Stimulated activated naive B cell treated with anti-CD40 and anti-IgM and Interleukin-4, amounts not matched to agents 10 μg/mL and 1 μg/mL and 100 μg/mL, for 72 hours (primary cell): Measurements from ENCODE around the gene ELOA.

Experiments used
- ATAC-seq, 2 donors: fragments of 150-1000 bp; cut with Tn5 transposase; replicated peaks; 2 replicates each; pipeline ENCODE4 v1.10.0; 2021; ENCODE audit warnings: moderate library complexity in 1 of 2
- DNase-seq: peaks from one replicate; pipeline ENCODE4 v3.0.0; 2021
- H3K27ac Mint-ChIP-seq: one replicate; pipeline ENCODE4 v1.8.0; 2022; ENCODE audit warnings: mild to moderate bottlenecking, mixed read lengths
- H3K27me3 Mint-ChIP-seq, 2 donors: one replicate each; pipeline ENCODE4 v1.8.0; 2022; ENCODE audit warnings: mixed read lengths in 2 of 2
- H3K36me3 Mint-ChIP-seq, 2 donors: one replicate each; pipeline ENCODE4 v1.8.0; 2022; ENCODE audit warnings: mixed read lengths in 2 of 2, mild to moderate bottlenecking in 1 of 2
- H3K4me1 Mint-ChIP-seq, 2 donors: one replicate each; pipeline ENCODE4 v1.8.0; 2022; ENCODE audit warnings: mixed read lengths in 2 of 2, mild to moderate bottlenecking in 1 of 2
- H3K4me3 Mint-ChIP-seq, 2 donors: one replicate each; pipeline ENCODE4 v1.8.0; 2022; ENCODE audit warnings: mild to moderate bottlenecking in 2 of 2, mixed read lengths in 2 of 2, moderate library complexity in 1 of 2
- H3K9me3 Mint-ChIP-seq, 2 donors: one replicate each; pipeline ENCODE4 v1.8.0; 2022; ENCODE audit warnings: mixed read lengths in 2 of 2, mild to moderate bottlenecking in 1 of 2

The ELOA gene

GRCh38 chr1:23743287-23744152, at the start of gene ELOA:
TSS of gene ELOA (plus strand) at chr1:23743471. CDS start at chr1:23743504, 33 bp downstream.
- Mint-ChIP-seq H3K9me3 (no peaks in the 10 kb centered on the region), H3K4me3 (peak within 1 kb of the TSS; percentile 92 to 95), H3K36me3 (peaks cover 17 to 21% of the 10 kb centered on the region in 2 donors), H3K27me3 (no peaks in the 10 kb centered on the region), H3K4me1 (peaks cover 34 to 53% of the 10 kb centered on the region in 2 donors), H3K27ac (peak within 1 kb of the TSS; percentile 98)
- ATAC-seq (peak; percentile 92 to 95), DNase-seq (peak; percentile 71)

- no peak for DNase-seq
- H3K4me1 Mint-ChIP-seq = peaks cover 36 to 63% of the 10 kb centered on the region in 2 donors
- no peaks in the 10 kb centered on the region for H3K9me3 Mint-ChIP-seq
- peak overlapping the region; percentile 98 for H3K27ac Mint-ChIP-seq
- H3K36me3 Mint-ChIP-seq = peaks cover 55 to 67% of the 10 kb centered on the region in 2 donors
- H3K4me3 Mint-ChIP-seq = peak overlapping the region; percentile 93 to 97
- no peaks in the 10 kb centered on the region for H3K27me3 Mint-ChIP-seq
- no peak for ATAC-seq
Measured at GRCh38 chr1:23693599-23693998, 49.7 kb upstream of the ELOA start.

- H3K36me3 Mint-ChIP-seq = peaks cover 58 to 72% of the 10 kb centered on the region in 2 donors
- DNase-seq (no peak), ATAC-seq (no peak)
- H3K4me3 Mint-ChIP-seq = peak overlapping the region; percentile 75 to 97
- H3K9me3 Mint-ChIP-seq = no peaks in the 10 kb centered on the region
- no peaks in the 10 kb centered on the region for H3K27me3 Mint-ChIP-seq
- peaks cover 36 to 68% of the 10 kb centered on the region in 2 donors for H3K4me1 Mint-ChIP-seq
- peak overlapping the region; percentile 28 for H3K27ac Mint-ChIP-seq
Measured at GRCh38 chr1:23694371-23694770, 48.9 kb upstream of the ELOA start.

- ATAC-seq (no peak), DNase-seq (no peak)
- H3K9me3 Mint-ChIP-seq = no peaks in the 10 kb centered on the region
- peaks cover 69 to 85% of the 10 kb centered on the region in 2 donors for H3K36me3 Mint-ChIP-seq
- peak overlapping the region; percentile 86 for H3K27ac Mint-ChIP-seq
- H3K4me1 Mint-ChIP-seq = peaks cover 46 to 81% of the 10 kb centered on the region in 2 donors
- no peaks in the 10 kb centered on the region for H3K27me3 Mint-ChIP-seq
- H3K4me3 Mint-ChIP-seq = peak overlapping the region; percentile 75 to 97
Measured at GRCh38 chr1:23695667-23696066, 47.6 kb upstream of the ELOA start.

- H3K9me3 Mint-ChIP-seq = no peaks in the 10 kb centered on the region
- peaks cover 46 to 89% of the 10 kb centered on the region in 2 donors for H3K4me1 Mint-ChIP-seq
- peaks cover 75 to 91% of the 10 kb centered on the region in 2 donors for H3K36me3 Mint-ChIP-seq
- no peaks in the 10 kb centered on the region for H3K27me3 Mint-ChIP-seq
- ATAC-seq (no peak), DNase-seq (no peak)
- no peak overlapping the region for H3K27ac Mint-ChIP-seq
- H3K4me3 Mint-ChIP-seq = peak overlapping the region in 1 of 2 donors; percentile 1
Measured at GRCh38 chr1:23696335-23696989, 46.8 kb upstream of the ELOA start.

- no peak for DNase-seq
- H3K4me1 Mint-ChIP-seq = peaks cover 47 to 79% of the 10 kb centered on the region in 2 donors
- no peak overlapping the region for H3K27ac Mint-ChIP-seq
Measured at GRCh38 chr1:23698466-23698865, 44.8 kb upstream of the ELOA start.

GRCh38 chr1:23699280-23700179, 43.7 kb upstream of the ELOA start:
- no peaks in the 10 kb centered on the region for H3K27me3 Mint-ChIP-seq
- H3K9me3 Mint-ChIP-seq = no peaks in the 10 kb centered on the region
- ATAC-seq (peak; percentile 99), DNase-seq (peak; percentile 68)
- peak overlapping the region; percentile 82 for H3K27ac Mint-ChIP-seq
- peaks cover 65 to 82% of the 10 kb centered on the region in 2 donors for H3K36me3 Mint-ChIP-seq
- H3K4me1 Mint-ChIP-seq = peaks cover 40 to 69% of the 10 kb centered on the region in 2 donors
- H3K4me3 Mint-ChIP-seq = peak overlapping the region; percentile 73 to 74

More at GRCh38 chr1:23698466-23698865, 44.8 kb upstream of the ELOA start:
- Mint-ChIP-seq H3K9me3 (no peaks in the 10 kb centered on the region), H3K27me3 (no peaks in the 10 kb centered on the region), H3K36me3 (peaks cover 73 to 88% of the 10 kb centered on the region in 2 donors), H3K4me3 (no peak overlapping the region)
- ATAC-seq = no peak

GRCh38 chr1:23701310-23701709, 42.0 kb upstream of the ELOA start:
- ATAC-seq (no peak), DNase-seq (no peak)
- Mint-ChIP-seq H3K36me3 (peaks cover 52 to 68% of the 10 kb centered on the region in 2 donors), H3K27ac (peak overlapping the region; percentile 77), H3K4me3 (no peak overlapping the region), H3K9me3 (no peaks in the 10 kb centered on the region), H3K4me1 (peaks cover 24 to 51% of the 10 kb centered on the region in 2 donors), H3K27me3 (no peaks in the 10 kb centered on the region)

- Mint-ChIP-seq H3K9me3 (no peaks in the 10 kb centered on the region), H3K4me1 (peaks cover 20 to 44% of the 10 kb centered on the region in 2 donors), H3K4me3 (no peak overlapping the region), H3K27me3 (no peaks in the 10 kb centered on the region), H3K36me3 (peaks cover 50 to 61% of the 10 kb centered on the region in 2 donors), H3K27ac (no peak overlapping the region)
- no peak for ATAC-seq
- no peak for DNase-seq
Measured at GRCh38 chr1:23701996-23702395, 41.3 kb upstream of the ELOA start.

- DNase-seq (no peak), ATAC-seq (no peak)
- peaks cover 25 to 35% of the 10 kb centered on the region in 2 donors for H3K4me1 Mint-ChIP-seq
- no peak overlapping the region for H3K27ac Mint-ChIP-seq
- no peaks in the 10 kb centered on the region for H3K27me3 Mint-ChIP-seq
- no peaks in the 10 kb centered on the region for H3K9me3 Mint-ChIP-seq
- H3K4me3 Mint-ChIP-seq = no peak overlapping the region
- H3K36me3 Mint-ChIP-seq = peaks cover 39 to 55% of the 10 kb centered on the region in 2 donors
Measured at GRCh38 chr1:23704834-23705495, 38.3 kb upstream of the ELOA start.

GRCh38 chr1:23709229-23709628, 34.0 kb upstream of the ELOA start:
- no peaks in the 10 kb centered on the region for H3K27me3 Mint-ChIP-seq
- ATAC-seq (no peak), DNase-seq (no peak)
- H3K4me3 Mint-ChIP-seq = no peak overlapping the region
- H3K4me1 Mint-ChIP-seq = peaks cover 18 to 19% of the 10 kb centered on the region in 2 donors
- peak overlapping the region; percentile 65 for H3K27ac Mint-ChIP-seq
- peaks cover 21 to 41% of the 10 kb centered on the region in 2 donors for H3K36me3 Mint-ChIP-seq
- no peaks in the 10 kb centered on the region for H3K9me3 Mint-ChIP-seq

GRCh38 chr1:23718482-23718881, 24.8 kb upstream of the ELOA start:
- ATAC-seq = no peak
- Mint-ChIP-seq H3K36me3 (peaks cover 10 to 33% of the 10 kb centered on the region in 2 donors), H3K4me1 (peaks cover 28 to 52% of the 10 kb centered on the region in 2 donors), H3K27me3 (no peaks in the 10 kb centered on the region), H3K9me3 (no peaks in the 10 kb centered on the region), H3K4me3 (peak overlapping the region in 1 of 2 donors; percentile 18), H3K27ac (peak overlapping the region; percentile 49)
- DNase-seq = no peak

- peaks cover 10 to 33% of the 10 kb centered on the region in 2 donors for H3K36me3 Mint-ChIP-seq
- H3K27ac Mint-ChIP-seq = peak overlapping the region; percentile 90
- DNase-seq (no peak), ATAC-seq (no peak)
- no peaks in the 10 kb centered on the region for H3K9me3 Mint-ChIP-seq
- peak overlapping the region; percentile 5 to 36 for H3K4me3 Mint-ChIP-seq
- H3K4me1 Mint-ChIP-seq = peaks cover 32 to 58% of the 10 kb centered on the region in 2 donors
- H3K27me3 Mint-ChIP-seq = no peaks in the 10 kb centered on the region
Measured at GRCh38 chr1:23719162-23719820, 24.0 kb upstream of the ELOA start.
